ENCODE measurements around the gene PCDH9.

Gene PCDH9

GRCh38 chr13:66921437-66921836, 308.7 kb downstream of the PCDH9 start:
- H3K4me3 ChIP-seq (ENCODE audit: low read depth, low read length) = no peak overlapping the region
- TF ChIP-seq CTCF (IDR thresholded peaks at IDR 0.05; ENCODE audit: insufficient read depth, low read length, missing control alignments) = no peak
- CTCF ChIA-PET = no interaction called here
- POLR2A ChIA-PET = no interaction called here
- DNase-seq (ENCODE audit: low read depth, low spot score) = no peak

- CTCF ChIA-PET = interaction anchor here (0.9 kb wide), 1 partner anchor 9 kb away, joined by 3 read pairs; no protein-coding TSS in a partner anchor
- H3K4me3 ChIP-seq (ENCODE audit: low read depth, low read length) = no peak overlapping the region
- TF ChIP-seq CTCF (IDR thresholded peaks at IDR 0.05; ENCODE audit: insufficient read depth, low read length, missing control alignments) = no peak
- POLR2A ChIA-PET = no interaction called here
- no peak for DNase-seq (ENCODE audit: low read depth, low spot score)
Observed at GRCh38 chr13:66915596-66916185, 314.4 kb downstream of the PCDH9 start.

DNA sequence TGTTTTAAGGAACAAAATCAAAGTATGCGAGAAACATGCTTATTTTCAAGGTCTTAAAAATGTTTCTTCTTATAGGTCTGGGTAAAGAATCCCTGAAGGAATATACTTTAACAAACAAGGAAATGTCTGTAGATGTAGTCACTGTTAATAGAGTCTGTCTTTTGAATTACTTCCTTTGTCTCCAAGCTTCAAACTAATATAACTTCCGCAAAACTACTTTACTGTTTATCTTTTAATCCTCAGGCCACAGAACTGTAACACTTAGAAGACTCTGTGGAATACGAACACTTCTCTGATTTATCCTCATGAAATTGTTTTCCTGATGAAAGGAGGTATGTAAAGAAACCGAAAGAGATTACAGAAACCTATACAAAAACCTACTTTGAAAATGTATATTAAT, 316.0 kb downstream of the PCDH9 start:
- ChIA-PET POLR2A (no interaction called here), CTCF (no interaction called here)
- H3K4me3 ChIP-seq (ENCODE audit: low read depth, low read length) = no peak overlapping the region
- TF ChIP-seq CTCF (IDR thresholded peaks at IDR 0.05; ENCODE audit: insufficient read depth, low read length, missing control alignments) = no peak
- no peak for DNase-seq (ENCODE audit: low read depth, low spot score)

DNA sequence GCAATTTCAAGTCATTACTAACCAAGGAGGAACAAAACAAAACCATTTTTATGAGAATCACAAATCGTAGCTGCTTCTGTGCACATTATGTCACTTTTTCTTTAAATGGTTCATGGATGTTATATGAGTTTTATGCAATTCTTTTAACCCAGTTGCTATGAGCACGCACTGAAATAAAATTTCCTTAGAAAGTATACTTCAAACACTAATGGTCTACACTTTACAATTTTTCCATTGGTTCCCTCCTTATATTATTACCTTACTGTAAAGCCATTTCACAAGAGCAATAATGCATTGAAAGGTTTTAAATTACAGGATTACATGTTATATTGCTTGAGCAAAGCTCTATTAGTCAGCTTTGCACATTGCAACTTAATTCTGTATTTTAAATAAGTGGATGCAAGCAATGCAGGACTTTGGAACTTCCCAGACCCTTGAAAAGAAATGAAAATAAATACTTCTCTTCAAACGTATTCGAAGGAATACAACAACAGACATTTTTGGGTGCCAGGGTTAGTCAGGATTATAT, 318.7 kb downstream of the PCDH9 start:
- TF ChIP-seq CTCF (IDR thresholded peaks at IDR 0.05; ENCODE audit: insufficient read depth, low read length, missing control alignments) = no peak
- POLR2A ChIA-PET = no interaction called here
- no peak overlapping the region for H3K4me3 ChIP-seq (ENCODE audit: low read depth, low read length)
- no peak for DNase-seq (ENCODE audit: low read depth, low spot score)
- CTCF ChIA-PET = no interaction called here

GRCh38 chr13:66899955-66900354, 330.2 kb downstream of the PCDH9 start:
- CTCF ChIA-PET = no interaction called here
- H3K4me3 ChIP-seq (ENCODE audit: low read depth, low read length) = no peak overlapping the region
- DNase-seq (ENCODE audit: low read depth, low spot score) = no peak
- POLR2A ChIA-PET = no interaction called here
- no peak for TF ChIP-seq CTCF (IDR thresholded peaks at IDR 0.05; ENCODE audit: insufficient read depth, low read length, missing control alignments)

GRCh38 chr13:66896933-66897332, 333.2 kb downstream of the PCDH9 start:
- ChIA-PET POLR2A (no interaction called here), CTCF (no interaction called here)
- no peak for DNase-seq (ENCODE audit: low read depth, low spot score)
- no peak for TF ChIP-seq CTCF (IDR thresholded peaks at IDR 0.05; ENCODE audit: insufficient read depth, low read length, missing control alignments)
- no peak overlapping the region for H3K4me3 ChIP-seq (ENCODE audit: low read depth, low read length)
